GM10248 (cell line): Measurements from ENCODE around the gene ICE2.

Experiments used
- CTCF ChIA-PET: fragments of 300-600 bp; sonication (Branson Sonifier 250); formaldehyde crosslinking; extraction: SDS; loops from one replicate; lab custom pipeline; 2021; ENCODE audit warnings: antibody characterized with exemption; lab: Yijun Ruan, JAX
- POLR2A ChIA-PET: fragments of 350-650 bp; sonication (Branson Sonifier 250); formaldehyde crosslinking; extraction: SDS; loops from one replicate; lab custom pipeline; 2020; ENCODE audit warnings: antibody characterized with exemption; lab: Yijun Ruan, JAX
- DNase-seq: peaks from one replicate; pipeline ENCODE4 v3.0.0; 2012; ENCODE audit errors: extremely low spot score
- CTCF ChIP-seq: IDR thresholded peaks from 2 replicates; pipeline ENCODE4 v1.5.1; 2012; ENCODE audit warnings: mild to moderate bottlenecking, low read depth; ENCODE audit errors: extremely low read depth, missing control alignments, control extremely low read depth

Gene ICE2

GRCh38 chr15:60373745-60374144, 105.2 kb downstream of the ICE2 start:
- no peak for DNase-seq
- CTCF ChIA-PET, result interaction anchor here (1.3 to 5.1 kb wide), 5 partner anchors 9 to 147 kb away, joined by 3 to 43 read pairs (median 6); no protein-coding TSS in a partner anchor
- POLR2A ChIA-PET, result no interaction called here
- no peak for TF ChIP-seq CTCF

GRCh38 chr15:60373327-60373726, 105.6 kb downstream of the ICE2 start:
- TF ChIP-seq CTCF, result no peak
- ChIA-PET CTCF (interaction anchor here (1.5 to 5.1 kb wide), 4 partner anchors 9 to 148 kb away, joined by 3 to 43 read pairs (median 8); no protein-coding TSS in a partner anchor), POLR2A (no interaction called here)
- no peak for DNase-seq

- DNase-seq, result no peak
- POLR2A ChIA-PET, result no interaction called here
- TF ChIP-seq CTCF, result no peak
- CTCF ChIA-PET, result interaction anchor here (1.5 to 5.1 kb wide), 4 partner anchors 10 to 148 kb away, joined by 3 to 43 read pairs (median 8); no protein-coding TSS in a partner anchor
Measured at GRCh38 chr15:60372756-60373155, 106.2 kb downstream of the ICE2 start.

- TF ChIP-seq CTCF, result no peak
Measured at GRCh38 chr15:60372227-60372626, 106.7 kb downstream of the ICE2 start.

GRCh38 chr15:60371175-60372051, 107.5 kb downstream of the ICE2 start:
- ChIA-PET CTCF (interaction anchor here (1.1 to 2.7 kb wide), 2 partner anchors 9 to 12 kb away, joined by 3 to 17 read pairs; no protein-coding TSS in a partner anchor), POLR2A (no interaction called here)
- DNase-seq, result no peak
- no peak for TF ChIP-seq CTCF

More at GRCh38 chr15:60372227-60372626, 106.7 kb downstream of the ICE2 start:
- ChIA-PET CTCF (interaction anchor here (1.1 kb wide), 1 partner anchor 10 kb away, joined by 3 read pairs; no protein-coding TSS in a partner anchor), POLR2A (interaction anchor here (0.6 kb wide), 1 partner anchor 26 kb away, joined by 3 read pairs; no protein-coding TSS in a partner anchor)
- no peak for DNase-seq

- ChIA-PET CTCF (interaction anchor here (2.7 kb wide), 1 partner anchor 11 kb away, joined by 17 read pairs; no protein-coding TSS in a partner anchor), POLR2A (no interaction called here)
- TF ChIP-seq CTCF, result no peak
- DNase-seq, result no peak
Measured at GRCh38 chr15:60370869-60371136, 108.1 kb downstream of the ICE2 start.
